Heart left ventricle (tissue), 16 donors: Measurements from ENCODE around the gene MTFR2. TPM values are rescaled to one million over a fixed set of nuclear protein-coding genes. Genes with fewer than 3 reads are reported as not detected.

Experiments used
- ATAC-seq, 4 donors: fragments of 200-7000 bp; cut with Tn5 transposase; one replicate each; pipeline ENCODE4 v1.9.1; 2020 to 2022; ENCODE audit warnings: moderate library complexity in 4 of 4, mild to moderate bottlenecking in 3 of 4, moderate number of reproducible peaks in 1 of 4
- DNase-seq, 5 donors: peaks; one replicate each; pipeline ENCODE4 v3.0.0-alpha.2; 2020
- H3K27ac ChIP-seq, 12 donors: fragments of 200-600 bp; sonication (generic) in 4 of 12; one replicate each; pipeline versions ENCODE4 v1.5.0 to v1.8.0; 2016 to 2022; ENCODE audit warnings: mild to moderate bottlenecking in 2 of 12
- H3K27me3 ChIP-seq, 9 donors: fragments of 200-600 bp; sonication (generic) in 2 of 9; one replicate each; pipeline versions ENCODE4 v1.5.1 to v1.8.0; 2016 to 2022; ENCODE audit warnings: mild to moderate bottlenecking in 3 of 9
- H3K36me3 ChIP-seq, 9 donors: fragments of 200-600 bp; sonication (generic) in 2 of 9; one replicate each; pipeline versions ENCODE4 v1.5.0 to v1.8.0; 2018 to 2022; ENCODE audit warnings: mild to moderate bottlenecking in 2 of 9
- H3K4me1 ChIP-seq, 12 donors: fragments of 200-600 bp; sonication (generic) in 4 of 12; one replicate each; pipeline versions ENCODE4 v1.5.0 to v1.8.0; 2016 to 2022; ENCODE audit warnings: mild to moderate bottlenecking in 3 of 12
- H3K4me3 ChIP-seq, 12 donors: fragments of 200-600 bp; sonication (generic) in 4 of 12; one replicate each; pipeline versions ENCODE4 v1.5.0 to v1.8.0; 2017 to 2022; ENCODE audit warnings: mild to moderate bottlenecking in 9 of 12, moderate library complexity in 4 of 12
- H3K9me3 ChIP-seq, 12 donors: fragments of 200-600 bp; sonication (generic) in 4 of 12; one replicate each; pipeline versions ENCODE4 v1.5.0 to v1.8.0; 2016 to 2022; ENCODE audit warnings: mild to moderate bottlenecking in 1 of 12
- POLR2A ChIP-seq, 2 donors: fragments of 450-650 bp; IDR thresholded peaks; one replicate each; pipeline ENCODE4 v1.6.1; 2017; ENCODE audit warnings: antibody characterized with exemption in 2 of 2, mild to moderate bottlenecking in 2 of 2, moderate library complexity in 2 of 2
- WGBS, 4 donors: extraction: QIAGEN DNeasy Blood & Tissue Kit in 2 of 4; methylation state at CpG; one replicate each; pipeline versions ENCODE4 v1.1.5 to v1.1.7; 2013 to 2018; 5-methylcytosine and 5-hydroxymethylcytosine counted together
- intact Hi-C, 10 donors: fragments of 100-400 bp; cut with DNase I; formaldehyde crosslinking; loops; one replicate each; pipeline versions ENCODE4 v1.11.1 to v1.14.2; 2022
- polyA plus RNA-seq, 2 donors: library from polyadenylated mRNA; stranded (reverse); fragments of 200-250 nt; gene quantifications; one replicate each; pipeline ENCODE4 v1.2.3, GENCODE V29; 2013
- total RNA-seq, 9 donors: library from RNA; depleted of rRNA in 2 of 9; stranded (reverse); fragments of >200 nt in 2 of 9; fragmentation: NEBNext Ultra II Directional in 3 of 9; extraction: Animal tissue kit (Norgen Biotek cat#: 25700) in 3 of 9; gene quantifications; one replicate each; pipeline versions ENCODE4 v1.1.0 to v1.2.4, GENCODE V29; 2016 to 2023
- TF ChIP-seq, protein P1 (sequence below), 12 donors: fragments of 200-600 bp; sonication (generic) in 4 of 12; IDR thresholded peaks; one replicate each; pipeline versions ENCODE4 v1.5.0 to v1.8.0; 2018 to 2022; ENCODE audit warnings: antibody characterized with exemption in 12 of 12, mild to moderate bottlenecking in 5 of 12
- donor health status: ischemic (EF 13 %, LVEDD 7.1; RV severe dilation, severe dysfunction).
- donor health status: healthy with polysubstance abuse.
- donor health status: DM: no; HTN: yes; CAD: no.
- donor health status: DM: no; HTN: no; CAD: no.
- donor health status: ischemic (EF 25% LVEDD 6.9; RV normal size, moderate dysfunction).
- donor health status: ischemic (EF 25% LVEDD 5.7; RV mildly dilated, moderate dysfunction).
- donor health status: healthy.
- donor health status: DM: yes; HTN: yes; CAD: no.
- donor health status: ischemic (EF 35%, LVEDD 5.7; RV mildly dilated, moderate dysfunction).
- donor health status: nonischemic (EF 11% LVEDD 7.7; RV severe dilation, severe dysfunction).
- donor health status: DM: yes; HTN: yes; CAD: no.
- donor health status: PGD.
- donor health status: ischemic (EF 29% LVEDD 5.4; RV normal size, mild dysfunction).
- donor health status: nonischemic (EF 23%, LVEDD 6.1; RV moderate dilation, normal function).

The MTFR2 gene
- total and polyA plus RNA-seq, 11 donors: 0.15 to 1.0 (median 0.30) TPM; not detected in 6

DNA sequence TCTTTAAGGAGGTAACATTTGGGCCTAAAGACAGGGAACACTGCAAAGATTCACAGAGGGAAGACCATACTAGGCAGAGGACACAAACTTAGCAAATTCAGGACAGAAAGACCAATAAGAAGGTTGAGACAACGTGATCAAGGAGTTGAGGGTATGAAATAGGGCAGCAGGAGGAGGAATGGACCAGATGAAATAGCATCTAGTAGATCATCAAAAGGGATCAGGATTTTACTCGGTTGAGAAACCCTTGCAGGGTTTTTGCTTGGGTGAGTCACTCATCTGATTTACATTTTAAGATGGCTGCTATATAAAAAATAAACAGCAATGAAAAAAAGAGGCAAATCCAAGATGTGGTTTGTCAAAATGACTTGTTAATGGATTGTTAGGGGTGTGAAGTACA is 34.8 kb upstream of the MTFR2 start:
- WGBS, 4 donors: 11 to 30% (median 20%) methylated on average over 2 of the region's 2 CpGs
- intact Hi-C loops: loop anchor here in 6 of 10 donors (5.0 to 10.0 kb wide), 2 partner anchors 33 to 790 kb away; partner anchors contain the start of genes MTFR2 (in 6 of the 6) and AHI1 (in 1 of the 6)
- peaks cover 6 to 88% (median 82%) of the 10 kb centered on the region in 12 donors for H3K4me1 ChIP-seq

GRCh38 chr6:136282906-136283305 is 32.8 kb upstream of the MTFR2 start:
- TF ChIP-seq POLR2A (IDR thresholded peaks at IDR 0.05): no peak
- TF ChIP-seq, protein P1, sequence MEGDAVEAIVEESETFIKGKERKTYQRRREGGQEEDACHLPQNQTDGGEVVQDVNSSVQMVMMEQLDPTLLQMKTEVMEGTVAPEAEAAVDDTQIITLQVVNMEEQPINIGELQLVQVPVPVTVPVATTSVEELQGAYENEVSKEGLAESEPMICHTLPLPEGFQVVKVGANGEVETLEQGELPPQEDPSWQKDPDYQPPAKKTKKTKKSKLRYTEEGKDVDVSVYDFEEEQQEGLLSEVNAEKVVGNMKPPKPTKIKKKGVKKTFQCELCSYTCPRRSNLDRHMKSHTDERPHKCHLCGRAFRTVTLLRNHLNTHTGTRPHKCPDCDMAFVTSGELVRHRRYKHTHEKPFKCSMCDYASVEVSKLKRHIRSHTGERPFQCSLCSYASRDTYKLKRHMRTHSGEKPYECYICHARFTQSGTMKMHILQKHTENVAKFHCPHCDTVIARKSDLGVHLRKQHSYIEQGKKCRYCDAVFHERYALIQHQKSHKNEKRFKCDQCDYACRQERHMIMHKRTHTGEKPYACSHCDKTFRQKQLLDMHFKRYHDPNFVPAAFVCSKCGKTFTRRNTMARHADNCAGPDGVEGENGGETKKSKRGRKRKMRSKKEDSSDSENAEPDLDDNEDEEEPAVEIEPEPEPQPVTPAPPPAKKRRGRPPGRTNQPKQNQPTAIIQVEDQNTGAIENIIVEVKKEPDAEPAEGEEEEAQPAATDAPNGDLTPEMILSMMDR (IDR thresholded peaks at IDR 0.05): no peak
- Histone ChIP-seq H3K4me3 (no peak overlapping the region), H3K27ac (no peak overlapping the region), H3K4me1 (peaks cover 6 to 94% (median 83%) of the 10 kb centered on the region in 12 donors), H3K27me3 (no peaks in the 10 kb centered on the region), H3K9me3 (no peaks in the 10 kb centered on the region), H3K36me3 (peaks cover 0 to 42% (median 33%) of the 10 kb centered on the region in 9 donors)
- DNase-seq: no peak
- 49 to 63% (median 58%) methylated on average over 4 of the region's 4 CpGs for WGBS, 4 donors
- intact Hi-C loops: loop anchor here in 1 of 10 donors (10.0 kb wide), 1 partner anchor 788 kb away; the partner anchor contains the start of gene AHI1
- no peak for ATAC-seq

More for the DNA sequence above, 34.8 kb upstream of the MTFR2 start:
- H3K27me3 ChIP-seq: no peaks in the 10 kb centered on the region
- H3K27ac ChIP-seq: peak overlapping the region in 1 of 12 donors; percentile 1
- no peak for TF ChIP-seq POLR2A (IDR thresholded peaks at IDR 0.05)
- TF ChIP-seq, protein P1 (IDR thresholded peaks at IDR 0.05): no peak
- ATAC-seq: no peak
- peak overlapping the region in 1 of 12 donors; percentile 5 for H3K4me3 ChIP-seq
- H3K9me3 ChIP-seq: no peaks in the 10 kb centered on the region
- peaks cover 0 to 24% (median 18%) of the 10 kb centered on the region in 9 donors for H3K36me3 ChIP-seq
- no peak for DNase-seq

DNA sequence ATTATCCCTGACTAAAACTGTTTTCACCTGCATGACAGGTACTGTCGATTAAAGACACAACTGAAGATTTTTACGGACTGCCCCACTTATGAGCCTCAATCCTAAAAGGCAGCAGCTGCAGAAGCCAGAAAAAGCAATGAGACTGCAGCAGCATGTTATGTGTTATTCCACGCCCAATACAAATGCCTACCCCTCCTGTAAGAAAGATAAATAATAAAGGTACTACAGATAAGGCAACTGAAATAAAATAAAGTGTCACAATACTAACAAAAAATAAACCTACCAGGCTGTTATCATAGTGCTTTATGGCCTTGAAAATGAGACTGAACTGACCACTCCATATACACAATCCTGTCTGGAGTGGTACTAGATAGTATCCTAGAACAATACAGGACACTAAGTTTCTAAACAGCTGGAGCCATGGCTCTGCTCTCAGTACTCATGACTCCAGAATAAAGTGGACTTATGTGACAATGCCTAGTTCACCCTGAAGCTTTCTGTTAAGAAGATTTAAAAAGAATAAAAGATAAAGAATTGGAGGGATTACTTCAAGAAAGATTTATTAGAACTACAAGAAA is 30.0 kb upstream of the MTFR2 start:
- DNase-seq: no peak
- Histone ChIP-seq H3K4me3 (no peak overlapping the region), H3K27ac (peak overlapping the region in 1 of 12 donors; percentile 23), H3K36me3 (peaks cover 0 to 67% (median 54%) of the 10 kb centered on the region in 9 donors), H3K27me3 (no peaks in the 10 kb centered on the region), H3K9me3 (no peaks in the 10 kb centered on the region), H3K4me1 (peaks cover 6 to 75% (median 63%) of the 10 kb centered on the region in 12 donors)
- peak; percentile 62 to 95 (median 84) for ATAC-seq
- WGBS, 4 donors: 49 to 65% (median 62%) methylated on average over 3 of the region's 3 CpGs
- TF ChIP-seq POLR2A (IDR thresholded peaks at IDR 0.05): no peak
- TF ChIP-seq, protein P1 (IDR thresholded peaks at IDR 0.05): no peak
- intact Hi-C loops: loop anchor here in 1 of 10 donors (10.0 kb wide), 1 partner anchor 785 kb away; the partner anchor contains the start of gene AHI1

DNA sequence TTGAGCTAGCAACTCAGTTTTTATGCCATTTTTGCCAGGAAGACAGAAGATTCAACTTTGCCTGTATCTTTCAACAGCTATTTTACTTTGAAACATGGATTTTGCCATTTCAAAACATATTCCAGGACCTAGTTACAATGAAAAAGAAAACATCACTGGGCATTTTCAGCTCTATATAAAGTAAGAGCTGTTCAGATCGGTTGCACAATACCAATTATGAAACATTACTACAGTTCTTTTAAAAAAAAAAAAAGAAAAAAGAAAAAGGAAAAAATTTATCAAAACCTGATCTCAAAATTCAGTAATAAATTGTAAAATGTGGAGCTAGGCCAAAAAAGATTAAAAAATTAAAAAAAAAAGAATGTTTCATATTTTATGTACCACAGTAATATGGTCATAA is 24.0 kb upstream of the MTFR2 start:
- TF ChIP-seq, protein P1 (IDR thresholded peaks at IDR 0.05): no peak
- TF ChIP-seq POLR2A (IDR thresholded peaks at IDR 0.05): no peak
- Histone ChIP-seq H3K27ac (peak overlapping the region in 1 of 12 donors; percentile 5), H3K36me3 (peaks cover 3 to 95% (median 88%) of the 10 kb centered on the region in 9 donors), H3K4me3 (no peak overlapping the region), H3K27me3 (no peaks in the 10 kb centered on the region), H3K4me1 (peaks cover 0 to 15% (median 5%) of the 10 kb centered on the region in 12 donors), H3K9me3 (no peaks in the 10 kb centered on the region)
- ATAC-seq: no peak
- DNase-seq: no peak
- WGBS, 4 donors: 91 to 96% (median 93%) methylated on average over 1 of the region's 1 CpG
- intact Hi-C loops: no loop called here
